Measurements from ENCODE around the gene CNTFR. TPM values are rescaled to one million over a fixed set of nuclear protein-coding genes. Genes with fewer than 3 reads are reported as not detected.
"Not testable (repeated sequence)": the region's sequence is repeated elsewhere in the genome, so short reads cannot be mapped to it uniquely, and the experiment has no call there.

CNTFR gene
- total RNA-seq, 2 donors from 2014 or later: 2.7 to 13.3 TPM

- TF ChIP-seq CTCF (IDR thresholded peaks at IDR 0.05): no peak
- H3K27me3 ChIP-seq (replicated peaks; ENCODE audit: insufficient read depth): no peaks in the 10 kb centered on the region
- no peak overlapping the region for H3K4me3 ChIP-seq
- 90% methylated on average over 6 of the region's 6 CpGs for WGBS
- H3K36me3 ChIP-seq: no peaks in the 10 kb centered on the region
- peak overlapping the region in 1 of 2 donors; percentile 46 for H3K27ac ChIP-seq
- intact Hi-C loops (cut with DNase I): loop anchor here (5.0 kb wide), 1 partner anchor 43 kb away; no protein-coding TSS in a partner anchor
- no peaks in the 10 kb centered on the region for H3K9me3 ChIP-seq
- no peak for DNase-seq (ENCODE audit: low spot score)
- peaks cover 6% of the 10 kb centered on the region for H3K4me1 ChIP-seq (replicated peaks)
Measured at GRCh38 chr9:34545497-34545896, 44.0 kb downstream of the CNTFR start.

GRCh38 chr9:34544035-34544434, 45.5 kb downstream of the CNTFR start:
- no peak for TF ChIP-seq CTCF (IDR thresholded peaks at IDR 0.05)
- no peak for TF ChIP-seq POLR2A (IDR thresholded peaks at IDR 0.05)
- TF ChIP-seq POLR2AphosphoS5 (IDR thresholded peaks at IDR 0.05): no peak
- Histone ChIP-seq H3K36me3 (no peaks in the 10 kb centered on the region), H3K9me3 (no peaks in the 10 kb centered on the region), H3K27ac (no peak overlapping the region), H3K4me3 (no peak overlapping the region), H3K27me3 (replicated peaks; ENCODE audit: insufficient read depth) (no peaks in the 10 kb centered on the region), H3K4me1 (replicated peaks) (peaks cover 6% of the 10 kb centered on the region)
- no peak for DNase-seq (ENCODE audit: low spot score)
- intact Hi-C loops (cut with DNase I): no loop called here
- 77% methylated on average over 5 of the region's 5 CpGs for WGBS

GRCh38 chr9:34541540-34541939, 48.0 kb downstream of the CNTFR start:
- H3K4me1 ChIP-seq (replicated peaks): peaks cover 6% of the 10 kb centered on the region
- no peak overlapping the region for H3K4me3 ChIP-seq
- TF ChIP-seq POLR2AphosphoS5 (IDR thresholded peaks at IDR 0.05) (no peak), POLR2A (IDR thresholded peaks at IDR 0.05) (no peak), CTCF (IDR thresholded peaks at IDR 0.05) (no peak)
- no peaks in the 10 kb centered on the region for H3K27me3 ChIP-seq (replicated peaks; ENCODE audit: insufficient read depth)
- 80% methylated on average over 7 of the region's 7 CpGs for WGBS
- DNase-seq (ENCODE audit: low spot score): no peak
- H3K27ac ChIP-seq: no peak overlapping the region
- no peaks in the 10 kb centered on the region for H3K9me3 ChIP-seq
- intact Hi-C loops (cut with DNase I): no loop called here
- no peaks in the 10 kb centered on the region for H3K36me3 ChIP-seq

GRCh38 chr9:34540827-34541226, 48.7 kb downstream of the CNTFR start:
- no peak for DNase-seq (ENCODE audit: low spot score)
- Histone ChIP-seq H3K4me1 (replicated peaks) (peaks cover 6% of the 10 kb centered on the region), H3K27ac (no peak overlapping the region), H3K36me3 (no peaks in the 10 kb centered on the region), H3K4me3 (no peak overlapping the region), H3K9me3 (no peaks in the 10 kb centered on the region), H3K27me3 (replicated peaks; ENCODE audit: insufficient read depth) (no peaks in the 10 kb centered on the region)
- no peak for TF ChIP-seq POLR2AphosphoS5 (IDR thresholded peaks at IDR 0.05)
- WGBS: 54% methylated on average over 2 of the region's 2 CpGs
- intact Hi-C loops (cut with DNase I): no loop called here

GRCh38 chr9:34536685-34537084, 52.8 kb downstream of the CNTFR start:
- no peaks in the 10 kb centered on the region for H3K27me3 ChIP-seq (replicated peaks; ENCODE audit: insufficient read depth)
- intact Hi-C loops (cut with DNase I): no loop called here
- no peak overlapping the region for H3K27ac ChIP-seq
- 47% methylated on average over 7 of the region's 7 CpGs for WGBS
- no peaks in the 10 kb centered on the region for H3K4me1 ChIP-seq (replicated peaks)
- no peak for DNase-seq (ENCODE audit: low spot score)
- no peaks in the 10 kb centered on the region for H3K9me3 ChIP-seq
- H3K4me3 ChIP-seq: no peak overlapping the region
- H3K36me3 ChIP-seq: no peaks in the 10 kb centered on the region
- TF ChIP-seq POLR2AphosphoS5 (IDR thresholded peaks at IDR 0.05): no peak
- no peak for TF ChIP-seq POLR2A (IDR thresholded peaks at IDR 0.05)
- TF ChIP-seq CTCF (IDR thresholded peaks at IDR 0.05): no peak

GRCh38 chr9:34532041-34532440, 57.5 kb downstream of the CNTFR start:
- H3K27ac ChIP-seq; H3K36me3 ChIP-seq; H3K27me3 ChIP-seq (replicated peaks; ENCODE audit: insufficient read depth); intact Hi-C loops (cut with DNase I); H3K4me3 ChIP-seq; H3K4me1 ChIP-seq (replicated peaks); H3K9me3 ChIP-seq; DNase-seq (ENCODE audit: low spot score): not testable (repeated sequence)
- whole genome bisulfite sequencing: 91% methylated on average over 7 of the region's 8 CpGs
